Measurements from ENCODE around the gene C3. TPM values are rescaled to one million over a fixed set of nuclear protein-coding genes. Genes with fewer than 3 reads are reported as not detected.

Gene C3
- polyA plus RNA-seq, 1 donor (not counting 4 experiments of a cell fraction or from before 2014, with no cell fraction given), result 10.7 TPM

- TF ChIP-seq EZH2 (IDR thresholded peaks at IDR 0.05; ENCODE audit: low read length) (no peak), CTCF (optimal IDR thresholded peaks at IDR 0.05 in 1 of 3, IDR thresholded peaks at IDR 0.05 in 1 of 3, conservative IDR thresholded peaks at IDR 0.05 in 1 of 3; ENCODE audit: extremely low read depth in 1 of 3, insufficient read depth in 2 of 3, low read length in 3 of 3) (no peak)
- H3K9ac ChIP-seq (ENCODE audit: control insufficient read depth, extremely low read depth, insufficient read depth, low read length), result no peak overlapping the region
- DNase-seq (ENCODE audit: low read depth, low spot score) (no peak), FAIRE-seq (no peak)
- H3K4me1 ChIP-seq (ENCODE audit: control insufficient read depth, extremely low read depth, insufficient read depth, low read length), result no peaks in the 10 kb centered on the region
- no peaks in the 10 kb centered on the region for H3K9me3 ChIP-seq (ENCODE audit: control insufficient read depth, low read depth, low read length)
- H3K9me1 ChIP-seq (ENCODE audit: control insufficient read depth, extremely low read depth, insufficient read depth, low read length), result no peaks in the 10 kb centered on the region
- no peak overlapping the region for H2AFZ ChIP-seq (ENCODE audit: control insufficient read depth, low read length)
- no peaks in the 10 kb centered on the region for H3K36me3 ChIP-seq (ENCODE audit: control insufficient read depth in 2 of 2, extremely low read depth in 1 of 2, insufficient read depth in 2 of 2, low read length in 2 of 2)
- H3K4me2 ChIP-seq (ENCODE audit: control insufficient read depth, extremely low read depth, insufficient read depth, low read depth, low read length), result no peak overlapping the region
- H3K79me2 ChIP-seq (ENCODE audit: control insufficient read depth, insufficient read depth, low read length), result no peaks in the 10 kb centered on the region
- H3K27me3 ChIP-seq (ENCODE audit: control insufficient read depth, extremely low read depth, insufficient read depth, low read length), result no peaks in the 10 kb centered on the region
- H3K27ac ChIP-seq (ENCODE audit: control insufficient read depth, insufficient read depth, low read length), result no peak overlapping the region
- dilution Hi-C loops (cut with MboI; ENCODE audit: extremely low pct_ligation_motif_present, low sequenced_read_pairs), result no loop called here
- H3K4me3 ChIP-seq (ENCODE audit: control insufficient read depth in 2 of 3, extremely low read depth in 1 of 3, insufficient read depth in 2 of 3, low read depth in 1 of 3, low read length in 3 of 3), result no peak overlapping the region
- H4K20me1 ChIP-seq (ENCODE audit: control insufficient read depth, extremely low read depth, insufficient read depth, low read length), result no peaks in the 10 kb centered on the region
These were observed 33.8 kb downstream of the C3 start for GRCh38 chr19:6686628-6686975.

GRCh38 chr19:6685962-6686627 is 34.4 kb downstream of the C3 start:
- Histone ChIP-seq H3K27me3 (ENCODE audit: control insufficient read depth, extremely low read depth, insufficient read depth, low read length) (no peaks in the 10 kb centered on the region), H2AFZ (ENCODE audit: control insufficient read depth, low read length) (no peak overlapping the region), H3K4me3 (ENCODE audit: control insufficient read depth in 2 of 3, extremely low read depth in 1 of 3, insufficient read depth in 2 of 3, low read depth in 1 of 3, low read length in 3 of 3) (no peak overlapping the region), H3K4me1 (ENCODE audit: control insufficient read depth, extremely low read depth, insufficient read depth, low read length) (no peaks in the 10 kb centered on the region), H3K79me2 (ENCODE audit: control insufficient read depth, insufficient read depth, low read length) (no peaks in the 10 kb centered on the region), H3K9me3 (ENCODE audit: control insufficient read depth, low read depth, low read length) (no peaks in the 10 kb centered on the region), H3K36me3 (ENCODE audit: control insufficient read depth in 2 of 2, extremely low read depth in 1 of 2, insufficient read depth in 2 of 2, low read length in 2 of 2) (no peaks in the 10 kb centered on the region), H4K20me1 (ENCODE audit: control insufficient read depth, extremely low read depth, insufficient read depth, low read length) (no peaks in the 10 kb centered on the region), H3K9ac (ENCODE audit: control insufficient read depth, extremely low read depth, insufficient read depth, low read length) (no peak overlapping the region), H3K27ac (ENCODE audit: control insufficient read depth, insufficient read depth, low read length) (no peak overlapping the region), H3K9me1 (ENCODE audit: control insufficient read depth, extremely low read depth, insufficient read depth, low read length) (no peaks in the 10 kb centered on the region), H3K4me2 (ENCODE audit: control insufficient read depth, extremely low read depth, insufficient read depth, low read depth, low read length) (no peak overlapping the region)
- dilution Hi-C loops (cut with MboI; ENCODE audit: extremely low pct_ligation_motif_present, low sequenced_read_pairs), result no loop called here
- no peak for DNase-seq (ENCODE audit: low read depth, low spot score)
- no peak for FAIRE-seq
- TF ChIP-seq EZH2 (IDR thresholded peaks at IDR 0.05; ENCODE audit: low read length) (no peak), CTCF (optimal IDR thresholded peaks at IDR 0.05 in 1 of 3, IDR thresholded peaks at IDR 0.05 in 1 of 3, conservative IDR thresholded peaks at IDR 0.05 in 1 of 3; ENCODE audit: extremely low read depth in 1 of 3, insufficient read depth in 2 of 3, low read length in 3 of 3) (no peak)

Data from keratinocyte (primary cell).